ENCODE measurements around the gene VWA8.
"Not testable (repeated sequence)": the region's sequence is repeated elsewhere in the genome, so short reads cannot be mapped to it uniquely, and the experiment has no call there.

The VWA8 gene

DNA sequence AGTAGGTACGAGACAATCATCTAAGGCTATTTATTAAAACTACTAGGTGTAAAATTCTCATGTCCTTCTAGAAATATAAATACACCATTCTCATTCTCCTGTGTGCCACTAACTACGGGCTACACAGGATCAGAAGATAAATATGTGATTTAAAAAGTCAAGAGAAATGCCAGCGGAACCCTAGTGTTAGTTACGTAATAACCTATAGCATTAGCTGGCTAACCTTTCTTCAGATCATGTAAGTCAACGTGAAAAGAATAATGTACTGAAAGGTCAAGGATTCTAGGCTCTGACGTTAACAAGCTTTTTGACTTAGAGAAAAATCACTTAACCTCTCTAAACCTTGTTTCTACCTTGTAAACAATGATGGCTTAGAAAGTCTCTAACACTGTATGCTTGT lies 381.7 kb downstream of the VWA8 start:
- CTCF ChIA-PET = no interaction called here
- Mint-ChIP-seq H3K4me1 (peaks cover 11% of the 10 kb centered on the region), H3K4me3 (no peak overlapping the region), H3K9me3 (no peaks in the 10 kb centered on the region), H3K27ac (no peak overlapping the region), H3K27me3 (no peaks in the 10 kb centered on the region), H3K36me3 (peaks cover 42% of the 10 kb centered on the region)
- DNase-seq = no peak

DNA sequence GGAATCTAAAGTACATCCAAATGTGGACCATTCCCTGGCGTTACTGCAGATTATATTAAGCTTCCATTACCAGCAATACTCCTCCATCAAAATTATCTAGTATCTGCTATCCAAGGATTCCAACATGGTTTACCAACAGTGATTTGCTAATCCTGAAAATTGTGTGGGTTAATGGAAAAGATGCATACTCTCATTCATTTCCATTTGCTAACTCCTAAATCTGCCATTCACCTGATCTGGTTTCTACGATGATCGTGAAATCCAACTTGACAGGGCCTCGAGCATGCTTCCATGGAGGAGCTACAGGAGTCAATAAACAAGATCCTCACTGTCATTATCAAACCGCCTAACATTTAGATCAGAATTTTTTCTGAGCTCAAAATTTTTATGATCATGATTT lies 382.5 kb downstream of the VWA8 start:
- H3K27me3 Mint-ChIP-seq = no peaks in the 10 kb centered on the region
- CTCF ChIA-PET = interaction anchor here (0.6 kb wide), 1 partner anchor 9 kb away, joined by 3 read pairs; no protein-coding TSS in a partner anchor
- peaks cover 11% of the 10 kb centered on the region for H3K4me1 Mint-ChIP-seq
- DNase-seq = no peak
- H3K9me3 Mint-ChIP-seq = no peaks in the 10 kb centered on the region
- no peak overlapping the region for H3K27ac Mint-ChIP-seq
- H3K4me3 Mint-ChIP-seq = no peak overlapping the region
- peaks cover 42% of the 10 kb centered on the region for H3K36me3 Mint-ChIP-seq

DNA sequence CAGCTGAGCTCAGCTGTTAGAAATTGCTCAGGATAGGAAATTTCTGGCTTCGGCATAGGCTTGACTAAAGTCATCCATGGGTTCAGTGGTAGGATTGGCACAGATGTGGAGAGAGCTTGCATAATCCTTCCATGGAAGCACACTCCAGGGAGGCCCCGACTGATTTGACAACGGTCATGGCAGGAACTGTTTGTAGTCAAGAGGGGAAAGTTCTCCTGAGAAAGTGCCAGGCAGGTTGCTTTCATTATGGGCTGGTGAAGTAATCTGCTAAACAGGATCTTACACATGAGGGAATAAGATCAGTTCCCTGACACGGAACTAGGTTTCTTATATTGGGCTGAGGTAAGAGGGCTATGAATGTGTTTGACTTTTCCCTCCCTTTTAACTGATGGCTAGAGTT lies 383.5 kb downstream of the VWA8 start:
- CTCF ChIA-PET = no interaction called here
- DNase-seq = no peak
- peaks cover 37% of the 10 kb centered on the region for H3K36me3 Mint-ChIP-seq
- peaks cover 11% of the 10 kb centered on the region for H3K4me1 Mint-ChIP-seq
- no peaks in the 10 kb centered on the region for H3K9me3 Mint-ChIP-seq
- no peaks in the 10 kb centered on the region for H3K27me3 Mint-ChIP-seq
- H3K4me3 Mint-ChIP-seq = no peak overlapping the region
- H3K27ac Mint-ChIP-seq = peak overlapping the region; percentile 21

DNA sequence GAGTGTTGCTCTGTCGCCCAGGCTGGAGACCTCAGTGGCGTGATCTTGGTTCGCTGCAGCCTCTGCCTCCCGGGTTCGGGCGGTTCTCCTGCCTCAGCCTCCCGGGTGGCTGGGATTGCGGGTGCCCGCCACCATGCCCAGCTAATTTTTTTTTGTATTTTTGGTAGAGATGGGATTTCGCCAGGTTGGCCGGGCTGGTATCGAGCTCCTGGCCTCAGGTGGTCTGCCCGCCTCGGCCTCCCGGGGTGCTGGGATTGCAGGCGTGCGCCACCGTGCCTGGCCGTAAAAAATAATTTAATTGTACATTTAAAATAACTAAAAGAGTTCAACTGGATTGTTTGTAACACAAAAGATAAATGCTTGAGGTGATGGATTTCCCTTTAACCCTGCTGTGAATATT lies 387.3 kb downstream of the VWA8 start:
- H3K27me3 Mint-ChIP-seq, H3K27ac Mint-ChIP-seq, CTCF ChIA-PET, H3K9me3 Mint-ChIP-seq, DNase-seq, H3K4me3 Mint-ChIP-seq: not testable (repeated sequence)
- Mint-ChIP-seq H3K36me3 (peaks cover 38% of the 10 kb centered on the region), H3K4me1 (peaks cover 13% of the 10 kb centered on the region)

DNA sequence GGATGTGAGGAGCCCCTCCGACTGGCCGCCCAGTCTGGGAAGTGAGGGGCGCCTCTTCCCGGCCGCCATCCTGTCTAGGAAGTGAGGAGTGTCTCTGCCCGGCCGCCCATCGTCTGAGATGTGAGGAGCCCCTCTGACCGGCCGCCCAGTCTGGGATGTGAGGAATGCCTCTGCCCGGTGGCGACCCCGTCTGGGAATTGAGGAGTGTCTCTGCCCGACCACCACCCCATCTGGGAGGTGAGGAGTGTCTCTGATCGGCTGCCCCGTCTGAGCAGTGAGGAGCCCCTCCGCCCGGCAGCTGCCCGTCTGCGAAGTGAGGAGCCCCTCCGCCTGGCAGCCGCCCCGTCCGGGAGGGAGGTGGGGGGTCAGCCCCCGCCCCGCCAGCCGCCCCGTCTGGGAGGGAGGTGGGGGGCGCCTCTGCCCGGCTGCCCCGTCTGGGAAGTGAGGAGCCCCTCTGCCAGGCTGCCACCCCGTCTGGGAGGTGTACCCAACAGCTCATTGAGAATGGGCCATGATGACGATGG lies 389.0 kb downstream of the VWA8 start:
- CTCF ChIA-PET, H3K27ac Mint-ChIP-seq, DNase-seq, H3K4me1 Mint-ChIP-seq, H3K9me3 Mint-ChIP-seq, H3K27me3 Mint-ChIP-seq, H3K4me3 Mint-ChIP-seq: not testable (repeated sequence)
- H3K36me3 Mint-ChIP-seq = peaks cover 34% of the 10 kb centered on the region

DNA sequence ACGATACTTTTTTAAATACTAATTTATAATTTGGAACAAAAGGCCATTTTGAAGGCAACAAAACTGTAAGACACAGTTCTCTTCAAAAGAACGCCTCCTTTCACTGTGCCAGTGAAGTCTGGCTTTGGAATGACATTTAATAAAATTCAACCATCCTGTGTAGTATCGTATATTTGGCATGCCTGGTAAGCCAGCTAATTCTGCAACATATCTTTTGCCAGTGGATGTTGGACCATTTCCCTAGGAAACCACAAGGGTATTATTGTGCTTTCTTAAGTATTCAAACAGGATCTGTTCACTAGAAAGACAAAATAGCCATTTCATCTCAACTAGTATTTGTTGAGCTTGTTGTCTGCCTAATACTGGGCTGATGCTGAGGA lies 391.9 kb downstream of the VWA8 start:
- H3K27me3 Mint-ChIP-seq = no peaks in the 10 kb centered on the region
- H3K27ac Mint-ChIP-seq = no peak overlapping the region
- DNase-seq = no peak
- no peaks in the 10 kb centered on the region for H3K9me3 Mint-ChIP-seq
- H3K36me3 Mint-ChIP-seq = peaks cover 17% of the 10 kb centered on the region
- peaks cover 3% of the 10 kb centered on the region for H3K4me1 Mint-ChIP-seq
- CTCF ChIA-PET = no interaction called here
- no peak overlapping the region for H3K4me3 Mint-ChIP-seq

DNA sequence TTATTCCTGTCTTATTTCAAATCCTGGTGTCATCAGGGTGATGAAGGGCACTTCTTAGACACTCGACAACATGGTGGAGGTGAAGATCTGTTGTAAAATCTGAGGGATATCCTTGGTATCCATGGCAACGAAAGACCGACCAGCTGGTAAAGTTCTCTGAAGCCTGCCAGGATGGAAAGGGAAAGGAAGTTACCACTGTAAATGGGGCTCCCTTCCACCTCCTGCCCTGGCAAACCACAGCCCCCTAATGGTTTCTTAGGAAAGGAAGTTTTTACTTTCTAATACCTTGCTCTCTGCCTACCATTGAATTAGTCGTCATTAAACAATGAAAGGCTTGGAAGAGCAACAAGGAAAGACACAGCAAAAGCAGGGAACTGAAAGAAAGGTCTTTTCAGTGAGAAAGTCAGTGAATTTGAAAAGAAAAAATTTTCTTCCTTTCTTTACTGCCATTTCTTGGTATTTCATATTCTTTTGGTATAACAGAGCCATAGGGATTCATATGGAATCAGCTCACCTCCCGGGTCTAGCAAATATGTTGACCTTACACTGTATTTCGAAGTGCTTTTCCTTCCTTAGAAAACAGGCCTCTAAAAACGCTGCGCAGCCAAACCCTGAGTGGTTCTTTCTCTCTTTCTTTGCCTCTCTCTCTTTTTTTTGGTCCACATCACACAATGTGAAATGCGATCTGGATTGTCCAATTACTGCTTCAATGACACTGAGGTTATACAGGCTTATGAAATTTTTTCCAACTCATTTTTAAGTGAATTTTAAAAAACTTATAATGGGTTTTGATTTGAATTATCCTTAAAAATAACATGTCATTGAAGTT lies 392.6 kb downstream of the VWA8 start:
- Mint-ChIP-seq H3K36me3 (peaks cover 17% of the 10 kb centered on the region), H3K27me3 (no peaks in the 10 kb centered on the region), H3K27ac (no peak overlapping the region), H3K4me3 (no peak overlapping the region), H3K9me3 (no peaks in the 10 kb centered on the region), H3K4me1 (peaks cover 7% of the 10 kb centered on the region)
- CTCF ChIA-PET = no interaction called here
- no peak for DNase-seq

DNA sequence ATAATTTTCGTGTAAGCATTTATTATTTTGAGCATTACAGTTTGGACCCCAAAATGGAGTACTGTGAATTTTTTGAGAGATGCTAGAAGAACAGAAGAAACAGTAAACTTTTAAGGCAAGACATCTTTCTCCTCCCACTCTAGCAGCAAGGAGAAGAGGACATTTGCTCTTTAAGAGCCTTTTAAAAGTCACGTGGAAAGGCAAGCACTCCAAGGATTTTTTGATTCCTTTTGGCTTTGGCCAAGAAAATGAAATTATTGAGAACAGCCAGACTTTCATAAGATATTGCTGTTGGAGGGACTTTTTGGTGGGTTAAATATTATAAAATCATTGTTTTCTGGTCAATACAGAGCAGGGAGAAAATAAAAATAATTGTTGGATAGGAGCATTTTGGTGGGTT lies 393.5 kb downstream of the VWA8 start:
- no peaks in the 10 kb centered on the region for H3K27me3 Mint-ChIP-seq
- CTCF ChIA-PET = no interaction called here
- peaks cover 15% of the 10 kb centered on the region for H3K36me3 Mint-ChIP-seq
- no peak overlapping the region for H3K27ac Mint-ChIP-seq
- no peak for DNase-seq
- peaks cover 9% of the 10 kb centered on the region for H3K4me1 Mint-ChIP-seq
- H3K4me3 Mint-ChIP-seq = no peak overlapping the region
- no peaks in the 10 kb centered on the region for H3K9me3 Mint-ChIP-seq

DNA sequence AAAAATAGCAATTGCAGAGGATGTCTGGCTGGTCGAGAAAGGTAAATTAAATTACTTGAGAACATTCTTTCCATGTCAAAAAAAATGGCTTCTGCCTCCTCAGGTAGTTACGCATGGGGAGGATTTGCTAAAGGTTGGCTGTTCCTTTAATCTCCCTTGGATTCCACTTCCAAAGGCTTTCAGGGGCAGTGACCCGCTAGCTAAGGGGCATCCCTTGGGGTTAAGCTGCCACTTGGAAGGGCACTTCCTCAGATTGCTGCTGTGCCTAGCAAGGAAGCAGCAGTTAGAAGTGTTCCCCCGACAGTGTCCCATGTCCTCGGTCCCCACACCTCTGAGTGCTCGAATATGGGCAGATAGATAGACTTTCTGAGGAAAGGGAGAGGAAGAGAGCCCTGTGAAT lies 395.1 kb downstream of the VWA8 start:
- Mint-ChIP-seq H3K27me3 (no peaks in the 10 kb centered on the region), H3K36me3 (peaks cover 11% of the 10 kb centered on the region), H3K9me3 (no peaks in the 10 kb centered on the region), H3K4me1 (peaks cover 9% of the 10 kb centered on the region), H3K4me3 (no peak overlapping the region), H3K27ac (no peak overlapping the region)
- CTCF ChIA-PET = no interaction called here
- no peak for DNase-seq

DNA sequence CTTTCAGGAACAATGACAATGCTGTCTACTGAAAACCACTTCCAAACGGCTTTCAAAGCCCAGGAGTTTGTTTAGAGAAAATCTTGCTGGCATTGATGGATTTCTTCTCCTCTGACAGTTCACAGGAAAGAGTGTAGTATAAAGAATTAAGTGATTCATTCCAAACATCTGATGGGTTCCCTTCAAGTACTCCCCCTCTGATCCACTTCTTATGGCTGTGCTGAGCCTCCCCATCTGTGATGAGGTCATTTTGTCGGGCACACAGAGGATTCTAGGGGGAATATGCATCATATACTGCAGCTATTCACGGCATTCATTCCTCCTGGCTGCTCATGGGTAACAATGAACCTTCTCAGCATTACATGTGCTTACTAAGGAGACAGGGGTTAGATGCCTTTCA lies 395.7 kb downstream of the VWA8 start:
- peaks cover 8% of the 10 kb centered on the region for H3K36me3 Mint-ChIP-seq
- H3K9me3 Mint-ChIP-seq = no peaks in the 10 kb centered on the region
- CTCF ChIA-PET = no interaction called here
- no peak for DNase-seq
- H3K27ac Mint-ChIP-seq = no peak overlapping the region
- peaks cover 9% of the 10 kb centered on the region for H3K4me1 Mint-ChIP-seq
- no peak overlapping the region for H3K4me3 Mint-ChIP-seq
- H3K27me3 Mint-ChIP-seq = no peaks in the 10 kb centered on the region

DNA sequence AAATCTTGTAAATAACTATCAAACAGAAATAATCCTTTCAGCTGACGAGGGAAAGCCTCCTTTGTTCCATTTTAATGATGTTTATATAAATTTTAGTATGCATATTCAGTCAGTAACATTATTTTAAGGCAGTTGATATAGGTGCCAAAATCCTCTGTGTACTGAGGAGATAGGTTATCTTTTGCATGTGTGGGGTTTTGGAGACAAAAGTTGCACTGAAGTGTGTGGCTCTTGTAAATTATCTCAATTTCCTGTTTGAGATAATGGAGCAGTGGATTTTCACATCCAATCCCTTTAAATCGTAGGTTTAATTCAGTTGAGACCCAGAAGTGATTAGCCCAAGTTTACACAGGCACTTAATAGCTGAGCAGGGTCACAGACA lies 396.9 kb downstream of the VWA8 start:
- CTCF ChIA-PET = interaction anchor here (1.8 kb wide), 1 partner anchor 105 kb away, joined by 6 read pairs; no protein-coding TSS in a partner anchor
- no peak for DNase-seq
- Mint-ChIP-seq H3K4me3 (no peak overlapping the region), H3K36me3 (peaks cover 7% of the 10 kb centered on the region), H3K27ac (no peak overlapping the region), H3K9me3 (no peaks in the 10 kb centered on the region), H3K27me3 (no peaks in the 10 kb centered on the region), H3K4me1 (peaks cover 7% of the 10 kb centered on the region)

DNA sequence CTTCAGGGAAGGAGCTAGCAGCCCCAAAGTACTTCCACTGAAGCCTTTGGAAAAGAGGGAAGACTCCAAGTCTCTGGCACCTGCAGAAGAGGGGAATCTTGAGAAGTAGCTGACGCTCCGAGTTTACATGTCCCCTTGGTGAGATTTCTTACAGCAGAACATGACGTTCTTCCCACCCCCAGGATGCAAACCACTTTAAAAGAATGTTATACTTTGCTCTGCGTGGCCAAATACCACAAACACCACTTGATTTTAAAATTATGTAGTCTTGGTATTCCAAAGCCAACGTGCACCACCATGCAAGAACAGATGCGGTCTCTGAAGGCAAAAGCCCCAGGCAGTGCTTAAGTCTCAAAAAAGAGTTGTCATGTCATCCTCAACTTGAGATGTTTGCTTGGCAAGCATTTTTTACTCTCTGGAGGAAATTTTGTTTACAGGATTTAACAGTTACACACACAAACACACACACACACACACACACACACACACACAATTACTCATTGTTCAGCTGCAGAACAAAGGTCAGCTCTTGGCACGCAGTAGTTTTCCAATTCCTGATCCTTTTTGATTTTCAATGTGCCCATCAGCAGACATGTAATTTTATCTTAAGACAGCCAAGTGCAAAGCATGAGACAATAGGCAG lies 397.4 kb downstream of the VWA8 start:
- no peak overlapping the region for H3K27ac Mint-ChIP-seq
- H3K27me3 Mint-ChIP-seq = no peaks in the 10 kb centered on the region
- H3K36me3 Mint-ChIP-seq = peaks cover 7% of the 10 kb centered on the region
- H3K4me1 Mint-ChIP-seq = peaks cover 7% of the 10 kb centered on the region
- CTCF ChIA-PET = interaction anchor here (1.8 kb wide), 1 partner anchor 105 kb away, joined by 6 read pairs; no protein-coding TSS in a partner anchor
- H3K9me3 Mint-ChIP-seq = no peaks in the 10 kb centered on the region
- DNase-seq = no peak
- H3K4me3 Mint-ChIP-seq = no peak overlapping the region

DNA sequence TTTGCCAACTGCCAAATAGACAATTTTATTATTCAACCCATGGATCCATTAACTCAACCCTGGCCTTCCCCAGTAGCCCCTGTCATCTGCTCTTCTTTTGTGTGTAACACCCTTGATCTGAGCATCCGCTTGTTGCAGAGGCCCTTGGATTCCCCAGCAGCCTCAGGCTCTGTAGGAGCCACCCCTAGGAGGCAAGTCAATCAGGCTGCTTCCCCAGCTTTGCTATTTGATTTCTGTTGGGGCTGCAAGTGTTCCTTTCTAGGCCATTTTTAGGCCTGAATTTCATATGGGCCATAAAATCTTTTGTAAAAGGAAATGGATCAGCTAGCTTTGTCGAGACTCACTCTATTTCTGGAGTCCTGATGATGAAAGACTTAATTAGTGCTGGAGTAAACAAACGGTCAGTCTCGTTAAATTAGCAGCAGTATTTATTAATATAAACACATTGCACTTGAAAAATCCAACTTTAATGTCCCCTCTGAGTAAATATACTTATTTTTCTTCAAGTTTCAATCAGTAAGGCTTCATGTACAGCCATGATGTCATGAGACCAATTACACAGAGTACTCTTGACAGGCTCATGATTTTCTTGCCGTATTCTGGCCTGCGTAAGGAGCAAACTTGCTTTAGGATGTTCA lies 398.2 kb downstream of the VWA8 start:
- Mint-ChIP-seq H3K4me3 (no peak overlapping the region), H3K36me3 (peaks cover 3% of the 10 kb centered on the region), H3K27me3 (no peaks in the 10 kb centered on the region), H3K9me3 (no peaks in the 10 kb centered on the region), H3K27ac (no peak overlapping the region), H3K4me1 (peaks cover 7% of the 10 kb centered on the region)
- DNase-seq = no peak
- CTCF ChIA-PET = interaction anchor here (1.8 kb wide), 1 partner anchor 104 kb away, joined by 6 read pairs; no protein-coding TSS in a partner anchor

DNA sequence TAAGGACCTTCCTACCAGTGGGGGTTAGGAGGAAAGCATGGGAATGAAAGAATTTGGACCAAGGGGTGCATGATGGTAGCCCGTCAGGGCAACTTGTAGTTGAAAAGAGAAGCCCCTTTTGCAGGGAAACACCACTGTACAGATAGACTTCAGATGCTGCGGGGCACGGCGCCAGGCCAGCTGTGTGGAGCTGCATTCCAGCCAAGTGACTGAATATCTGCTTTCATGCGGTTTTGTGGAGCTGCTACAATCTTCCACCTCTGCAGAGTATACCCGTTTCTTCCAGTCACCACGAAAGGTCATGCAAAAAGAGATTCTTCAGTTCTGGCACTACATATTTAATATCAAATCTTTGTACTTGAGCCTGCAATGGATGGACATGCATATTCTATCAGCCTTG lies 398.8 kb downstream of the VWA8 start:
- H3K9me3 Mint-ChIP-seq = no peaks in the 10 kb centered on the region
- CTCF ChIA-PET = no interaction called here
- no peak overlapping the region for H3K4me3 Mint-ChIP-seq
- H3K27me3 Mint-ChIP-seq = no peaks in the 10 kb centered on the region
- H3K27ac Mint-ChIP-seq = no peak overlapping the region
- peaks cover 3% of the 10 kb centered on the region for H3K36me3 Mint-ChIP-seq
- H3K4me1 Mint-ChIP-seq = peaks cover 7% of the 10 kb centered on the region
- DNase-seq = no peak

Data from activated naive CD4-positive, alpha-beta T cell treated with anti-CD3 and anti-CD28 coated beads, Interleukin-2, amount 10 ng/mL, durations not matched to agents 7 days and 5 days (primary cell).